GM12878 (cell line): ENCODE results near the gene NRG4. TPM values are rescaled to one million over a fixed set of nuclear protein-coding genes. Genes with fewer than 3 reads are reported as not detected.

Experiments
- ATAC-seq: fragments of 200-7000 bp; cut with Tn5 transposase; 3 replicates; pipeline ENCODE4 v1.9.1; 2020; ENCODE audit warnings: mild to moderate bottlenecking, moderate library complexity
- BruUV-seq: library from RNA; stranded (reverse); fragments of 400-500 nt; replicated peaks from 2 replicates; lab custom pipeline; 2021; lab: Mats Ljungman, UMichigan
- CTCF ChIA-PET: fragments of 300-600 bp; sonication (Branson Sonifier 250); formaldehyde crosslinking; extraction: SDS; loops from one replicate; lab custom pipeline; 2021; ENCODE audit warnings: inconsistent platforms; lab: Yijun Ruan, JAX
- POLR2A ChIA-PET: fragments of 350-600 bp; formaldehyde crosslinking; extraction: SDS; loops from one replicate; lab custom pipeline; 2021; ENCODE audit warnings: inconsistent platforms; lab: Charles Lee
- RAD21 ChIA-PET: fragments of 300-600 bp; sonication (Branson Sonifier 250); formaldehyde crosslinking; loops from one replicate; lab custom pipeline; 2023; ENCODE audit warnings: antibody characterized with exemption; ENCODE audit not compliant: unreplicated experiment; lab: Charles Lee
- SMC1A ChIA-PET: fragments of 300-600 bp; sonication (Branson Sonifier 250); formaldehyde crosslinking; loops from one replicate; lab custom pipeline; 2023; ENCODE audit not compliant: unreplicated experiment, uncharacterized antibody; lab: Charles Lee
- DNase-seq: peaks from one replicate; pipeline ENCODE4 v3.0.0-alpha.2; 2011; ENCODE audit warnings: low read depth, low spot score
- FAIRE-seq: peaks from 3 replicates; lab custom pipeline; 2011; peaks lifted over from hg19 to GRCh38; lab: Jason Lieb, UNC
- H2AFZ ChIP-seq: 2 replicates; pipeline ENCODE4 v1.6.0; 2011; ENCODE audit warnings: low read depth, low read length, control low read depth; ENCODE audit not compliant: control insufficient read depth
- H3K27ac ChIP-seq: 2 replicates; pipeline ENCODE4 v1.5.1; 2011; ENCODE audit warnings: control low read depth; ENCODE audit not compliant: control insufficient read depth, insufficient read depth
- H3K27me3 ChIP-seq, 2 experiments: replicated peaks in 1 of 2; 2 replicates each; pipeline versions ENCODE4 v1.6.0 to v1.6.1; 2011; ENCODE audit warnings: low read length in 1 of 2; ENCODE audit not compliant: control insufficient read depth in 2 of 2, insufficient read depth in 2 of 2
- H3K36me3 ChIP-seq, 2 experiments: 2 replicates each; pipeline ENCODE4 v1.5.1; 2011; ENCODE audit warnings: low read length in 1 of 2; ENCODE audit not compliant: control insufficient read depth in 2 of 2, insufficient read depth in 2 of 2
- H3K4me1 ChIP-seq: 2 replicates; pipeline ENCODE4 v1.6.1; 2011; ENCODE audit warnings: mild to moderate bottlenecking, low read length, moderate library complexity, mixed read lengths; ENCODE audit not compliant: control insufficient read depth, insufficient read depth
- H3K4me2 ChIP-seq: 2 replicates; pipeline ENCODE4 v1.6.0; 2011; ENCODE audit warnings: control low read depth; ENCODE audit not compliant: control insufficient read depth, insufficient read depth
- H3K4me3 ChIP-seq: fragments of 200-600 bp; sonication (generic); 2 replicates; pipeline ENCODE4 v1.5.1; 2016
- H3K79me2 ChIP-seq: 2 replicates; pipeline ENCODE4 v1.6.0; 2011; ENCODE audit warnings: low read length; ENCODE audit not compliant: control insufficient read depth, insufficient read depth
- H3K9ac ChIP-seq: 2 replicates; pipeline ENCODE4 v1.8.0; 2011; ENCODE audit warnings: low read length, control low read depth, mixed read lengths; ENCODE audit not compliant: control insufficient read depth, insufficient read depth
- H3K9me3 ChIP-seq: replicated peaks from 3 replicates; pipeline ENCODE4 v1.5.1; 2011; ENCODE audit warnings: mild to moderate bottlenecking, low read length; ENCODE audit not compliant: control insufficient read depth, insufficient read depth
- H4K20me1 ChIP-seq: 2 replicates; pipeline ENCODE4 v1.6.0; 2011; ENCODE audit not compliant: control insufficient read depth, insufficient read depth
- JUNB ChIP-seq: IDR thresholded peaks from 2 replicates; pipeline ENCODE4 v1.6.1; 2016; ENCODE audit warnings: antibody characterized with exemption, mild to moderate bottlenecking
- NR2F1 ChIP-seq: fragments of 450-650 bp; conservative IDR thresholded peaks from 2 replicates; pipeline ENCODE4 v1.6.1; 2017; ENCODE audit warnings: mild to moderate bottlenecking
- RAD51 ChIP-seq: fragments of 450-650 bp; IDR thresholded peaks from 2 replicates; pipeline ENCODE4 v1.6.1; 2016; ENCODE audit warnings: moderate library complexity, mild to moderate bottlenecking, inconsistent platforms
- RFX5 ChIP-seq: IDR thresholded peaks from 2 replicates; pipeline ENCODE4 v1.6.1; 2011; ENCODE audit warnings: low read depth, low read length, improper control_type of control experiment
- WGBS: methylation state at CpG from one replicate; pipeline ENCODE4 v1.1.6; 2016; ENCODE audit warnings: low lambda C conversion rate; ENCODE audit not compliant: insufficient replicate concordance, insufficient coverage; ENCODE audit errors: missing lambda C conversion rate; 5-methylcytosine and 5-hydroxymethylcytosine counted together
- in situ Hi-C: fragments of 300-500 bp; cut with MboI; formaldehyde crosslinking; loops from 9 replicates; pipeline ENCODE4 v1.14.3; 2018; ENCODE audit warnings: mixed read lengths
- intact Hi-C: fragments of 100-400 bp; cut with micrococcal nuclease; formaldehyde crosslinking; loops from one replicate; pipeline ENCODE4 v1.14.2; 2022; ENCODE audit not compliant: unreplicated experiment
- polyA plus RNA-seq, 11 experiments: library from polyadenylated mRNA; depleted of rRNA in 4 of 11; unstranded in 6 of 11; stranded (reverse) in 5 of 11; fragments of >200 nt; fragmentation: Nextera tagmentation in 4 of 11; fragmentation: Illumina TruSeq in 1 of 11; extraction: Ambion mirVana in 4 of 11; extraction: Trizol in 1 of 11; gene quantifications; 1 replicate in 1 of 11; 2 replicates in 10 of 11; pipeline versions ENCODE4 v1.2.1 to v1.2.3, GENCODE V29; 2011 to 2016; ENCODE audit warnings: inconsistent platforms in 2 of 11, missing spikeins in 2 of 11, low read depth in 1 of 11
- total RNA-seq, 4 experiments: library from RNA; depleted of rRNA in 3 of 4; stranded (reverse); fragments of >200 nt in 3 of 4; fragmentation: Illumina TruSeq in 1 of 4; extraction: Trizol in 1 of 4; gene quantifications; 2 replicates each; pipeline versions ENCODE4 v1.2.1 to v1.2.3, GENCODE V29; 2013 to 2021
- TF ChIP-seq, protein P1 (sequence below): IDR thresholded peaks from 2 replicates; pipeline ENCODE4 v1.6.1; 2012; ENCODE audit warnings: low read depth, low read length, improper control_type of control experiment
- TF ChIP-seq, protein P2 (sequence below): IDR thresholded peaks from 2 replicates; pipeline ENCODE4 v1.6.1; 2012; ENCODE audit warnings: improper control_type of control experiment, low read depth, low read length; ENCODE audit not compliant: insufficient replicate concordance
- TF ChIP-seq, protein P3 (sequence below): fragments of 450-650 bp; IDR thresholded peaks from 2 replicates; pipeline ENCODE4 v1.6.1; 2017; ENCODE audit warnings: mild to moderate bottlenecking, moderate library complexity

Gene NRG4
- total and polyA plus RNA-seq, 10 of the 15 experiments (the other 5 are each of a cell fraction or from before 2014, with no cell fraction given), result 0.76 to 8.3 (median 5.5) TPM

DNA sequence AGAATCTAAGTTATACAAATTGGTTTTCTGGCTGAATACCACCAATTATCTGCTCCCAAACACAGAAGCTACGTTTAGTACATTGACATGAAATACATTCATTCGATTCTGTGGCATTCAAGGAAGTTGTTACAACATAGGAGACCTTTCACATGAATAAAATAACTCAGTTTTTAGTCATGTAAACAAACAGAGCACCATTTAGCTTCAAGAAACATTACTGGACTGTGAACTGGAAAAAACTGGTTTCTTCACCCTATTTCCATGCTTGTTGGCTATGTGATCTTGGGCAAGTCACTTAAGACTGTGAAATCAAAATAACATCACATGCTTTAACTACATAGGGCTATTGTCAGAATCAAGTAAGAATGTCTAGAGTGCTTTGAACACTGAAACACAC, 46.2 kb downstream of the NRG4 start:
- Histone ChIP-seq H3K9ac (no peak overlapping the region), H2AFZ (no peak overlapping the region), H3K79me2 (no peaks in the 10 kb centered on the region), H3K9me3 (no peaks in the 10 kb centered on the region), H3K27me3 (no peaks in the 10 kb centered on the region), H3K36me3 (no peaks in the 10 kb centered on the region), H3K4me1 (no peaks in the 10 kb centered on the region), H3K4me3 (no peak overlapping the region), H4K20me1 (no peaks in the 10 kb centered on the region), H3K27ac (no peak overlapping the region), H3K4me2 (no peak overlapping the region)
- TF ChIP-seq, protein P1, sequence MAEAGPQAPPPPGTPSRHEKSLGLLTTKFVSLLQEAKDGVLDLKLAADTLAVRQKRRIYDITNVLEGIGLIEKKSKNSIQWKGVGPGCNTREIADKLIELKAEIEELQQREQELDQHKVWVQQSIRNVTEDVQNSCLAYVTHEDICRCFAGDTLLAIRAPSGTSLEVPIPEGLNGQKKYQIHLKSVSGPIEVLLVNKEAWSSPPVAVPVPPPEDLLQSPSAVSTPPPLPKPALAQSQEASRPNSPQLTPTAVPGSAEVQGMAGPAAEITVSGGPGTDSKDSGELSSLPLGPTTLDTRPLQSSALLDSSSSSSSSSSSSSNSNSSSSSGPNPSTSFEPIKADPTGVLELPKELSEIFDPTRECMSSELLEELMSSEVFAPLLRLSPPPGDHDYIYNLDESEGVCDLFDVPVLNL, result no peak
- TF ChIP-seq JUNB (no peak), RFX5 (no peak), NR2F1 (no peak), RAD51 (no peak)
- TF ChIP-seq, protein P2, sequence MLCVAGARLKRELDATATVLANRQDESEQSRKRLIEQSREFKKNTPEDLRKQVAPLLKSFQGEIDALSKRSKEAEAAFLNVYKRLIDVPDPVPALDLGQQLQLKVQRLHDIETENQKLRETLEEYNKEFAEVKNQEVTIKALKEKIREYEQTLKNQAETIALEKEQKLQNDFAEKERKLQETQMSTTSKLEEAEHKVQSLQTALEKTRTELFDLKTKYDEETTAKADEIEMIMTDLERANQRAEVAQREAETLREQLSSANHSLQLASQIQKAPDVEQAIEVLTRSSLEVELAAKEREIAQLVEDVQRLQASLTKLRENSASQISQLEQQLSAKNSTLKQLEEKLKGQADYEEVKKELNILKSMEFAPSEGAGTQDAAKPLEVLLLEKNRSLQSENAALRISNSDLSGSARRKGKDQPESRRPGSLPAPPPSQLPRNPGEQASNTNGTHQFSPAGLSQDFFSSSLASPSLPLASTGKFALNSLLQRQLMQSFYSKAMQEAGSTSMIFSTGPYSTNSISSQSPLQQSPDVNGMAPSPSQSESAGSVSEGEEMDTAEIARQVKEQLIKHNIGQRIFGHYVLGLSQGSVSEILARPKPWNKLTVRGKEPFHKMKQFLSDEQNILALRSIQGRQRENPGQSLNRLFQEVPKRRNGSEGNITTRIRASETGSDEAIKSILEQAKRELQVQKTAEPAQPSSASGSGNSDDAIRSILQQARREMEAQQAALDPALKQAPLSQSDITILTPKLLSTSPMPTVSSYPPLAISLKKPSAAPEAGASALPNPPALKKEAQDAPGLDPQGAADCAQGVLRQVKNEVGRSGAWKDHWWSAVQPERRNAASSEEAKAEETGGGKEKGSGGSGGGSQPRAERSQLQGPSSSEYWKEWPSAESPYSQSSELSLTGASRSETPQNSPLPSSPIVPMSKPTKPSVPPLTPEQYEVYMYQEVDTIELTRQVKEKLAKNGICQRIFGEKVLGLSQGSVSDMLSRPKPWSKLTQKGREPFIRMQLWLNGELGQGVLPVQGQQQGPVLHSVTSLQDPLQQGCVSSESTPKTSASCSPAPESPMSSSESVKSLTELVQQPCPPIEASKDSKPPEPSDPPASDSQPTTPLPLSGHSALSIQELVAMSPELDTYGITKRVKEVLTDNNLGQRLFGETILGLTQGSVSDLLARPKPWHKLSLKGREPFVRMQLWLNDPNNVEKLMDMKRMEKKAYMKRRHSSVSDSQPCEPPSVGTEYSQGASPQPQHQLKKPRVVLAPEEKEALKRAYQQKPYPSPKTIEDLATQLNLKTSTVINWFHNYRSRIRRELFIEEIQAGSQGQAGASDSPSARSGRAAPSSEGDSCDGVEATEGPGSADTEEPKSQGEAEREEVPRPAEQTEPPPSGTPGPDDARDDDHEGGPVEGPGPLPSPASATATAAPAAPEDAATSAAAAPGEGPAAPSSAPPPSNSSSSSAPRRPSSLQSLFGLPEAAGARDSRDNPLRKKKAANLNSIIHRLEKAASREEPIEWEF, result no peak
- TF ChIP-seq, protein P3, sequence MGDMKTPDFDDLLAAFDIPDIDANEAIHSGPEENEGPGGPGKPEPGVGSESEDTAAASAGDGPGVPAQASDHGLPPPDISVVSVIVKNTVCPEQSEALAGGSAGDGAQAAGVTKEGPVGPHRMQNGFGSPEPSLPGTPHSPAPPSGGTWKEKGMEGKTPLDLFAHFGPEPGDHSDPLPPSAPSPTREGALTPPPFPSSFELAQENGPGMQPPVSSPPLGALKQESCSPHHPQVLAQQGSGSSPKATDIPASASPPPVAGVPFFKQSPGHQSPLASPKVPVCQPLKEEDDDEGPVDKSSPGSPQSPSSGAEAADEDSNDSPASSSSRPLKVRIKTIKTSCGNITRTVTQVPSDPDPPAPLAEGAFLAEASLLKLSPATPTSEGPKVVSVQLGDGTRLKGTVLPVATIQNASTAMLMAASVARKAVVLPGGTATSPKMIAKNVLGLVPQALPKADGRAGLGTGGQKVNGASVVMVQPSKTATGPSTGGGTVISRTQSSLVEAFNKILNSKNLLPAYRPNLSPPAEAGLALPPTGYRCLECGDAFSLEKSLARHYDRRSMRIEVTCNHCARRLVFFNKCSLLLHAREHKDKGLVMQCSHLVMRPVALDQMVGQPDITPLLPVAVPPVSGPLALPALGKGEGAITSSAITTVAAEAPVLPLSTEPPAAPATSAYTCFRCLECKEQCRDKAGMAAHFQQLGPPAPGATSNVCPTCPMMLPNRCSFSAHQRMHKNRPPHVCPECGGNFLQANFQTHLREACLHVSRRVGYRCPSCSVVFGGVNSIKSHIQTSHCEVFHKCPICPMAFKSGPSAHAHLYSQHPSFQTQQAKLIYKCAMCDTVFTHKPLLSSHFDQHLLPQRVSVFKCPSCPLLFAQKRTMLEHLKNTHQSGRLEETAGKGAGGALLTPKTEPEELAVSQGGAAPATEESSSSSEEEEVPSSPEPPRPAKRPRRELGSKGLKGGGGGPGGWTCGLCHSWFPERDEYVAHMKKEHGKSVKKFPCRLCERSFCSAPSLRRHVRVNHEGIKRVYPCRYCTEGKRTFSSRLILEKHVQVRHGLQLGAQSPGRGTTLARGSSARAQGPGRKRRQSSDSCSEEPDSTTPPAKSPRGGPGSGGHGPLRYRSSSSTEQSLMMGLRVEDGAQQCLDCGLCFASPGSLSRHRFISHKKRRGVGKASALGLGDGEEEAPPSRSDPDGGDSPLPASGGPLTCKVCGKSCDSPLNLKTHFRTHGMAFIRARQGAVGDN, result no peak
- DNase-seq (no peak), FAIRE-seq (no peak), ATAC-seq (no peak)
- RAD21 ChIA-PET, result no interaction called here
- in situ Hi-C loops (no loop called here), intact Hi-C loops (no loop called here)
- no TSS peak for BruUV-seq
- SMC1A ChIA-PET, result interaction anchor here (0.6 to 1.5 kb wide), 2 partner anchors 156 to 173 kb away, joined by 3 to 4 read pairs; no protein-coding TSS in a partner anchor
- POLR2A ChIA-PET, result no interaction called here
- WGBS, result 0% methylated on average over 2 of the region's 2 CpGs
- CTCF ChIA-PET, result interaction anchor here (1.0 to 1.3 kb wide), 2 partner anchors 173 kb away, joined by 3 read pairs; no protein-coding TSS in a partner anchor
